ENCODE data around the gene SACM1L.

GRCh38 chr3:45779746-45780735 is 90.8 kb downstream of the SACM1L start:
- no peak for TF ChIP-seq POLR2A (IDR thresholded peaks at IDR 0.05; ENCODE audit: low read depth, low read length)
- TF ChIP-seq CTCF (conservative IDR thresholded peaks at IDR 0.05; ENCODE audit: low read depth, low read length): no peak
- no peak for TF ChIP-seq MAFK (IDR thresholded peaks at IDR 0.05; ENCODE audit: low read depth, low read length)
- TF ChIP-seq ELK1 (IDR thresholded peaks at IDR 0.05; ENCODE audit: borderline replicate concordance, low read depth, low read length): no peak
- TF ChIP-seq, protein P1, sequence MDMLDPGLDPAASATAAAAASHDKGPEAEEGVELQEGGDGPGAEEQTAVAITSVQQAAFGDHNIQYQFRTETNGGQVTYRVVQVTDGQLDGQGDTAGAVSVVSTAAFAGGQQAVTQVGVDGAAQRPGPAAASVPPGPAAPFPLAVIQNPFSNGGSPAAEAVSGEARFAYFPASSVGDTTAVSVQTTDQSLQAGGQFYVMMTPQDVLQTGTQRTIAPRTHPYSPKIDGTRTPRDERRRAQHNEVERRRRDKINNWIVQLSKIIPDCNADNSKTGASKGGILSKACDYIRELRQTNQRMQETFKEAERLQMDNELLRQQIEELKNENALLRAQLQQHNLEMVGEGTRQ (IDR thresholded peaks at IDR 0.05; ENCODE audit: low read depth, low read length): no peak
- TF ChIP-seq MXI1 (IDR thresholded peaks at IDR 0.05; ENCODE audit: borderline replicate concordance, low read depth, low read length): no peak
- no peak for TF ChIP-seq CEBPB (IDR thresholded peaks at IDR 0.05; ENCODE audit: low read depth, low read length)
- TF ChIP-seq RAD21 (IDR thresholded peaks at IDR 0.05; ENCODE audit: low read length): no peak
- TF ChIP-seq BHLHE40 (IDR thresholded peaks at IDR 0.05; ENCODE audit: low read depth, low read length): no peak
- no peak for TF ChIP-seq CHD1 (IDR thresholded peaks at IDR 0.05; ENCODE audit: low read depth, low read length)
- TF ChIP-seq RCOR1 (IDR thresholded peaks at IDR 0.05; ENCODE audit: insufficient replicate concordance, low read length): no peak
- no peak for TF ChIP-seq RFX5 (IDR thresholded peaks at IDR 0.05; ENCODE audit: low read depth, low read length)

All from IMR-90 (cell line).